Muscle layer of duodenum (tissue), 2 donors: ENCODE measurements around the gene AMMECR1.
"Not testable (repeated sequence)": the region's sequence is repeated elsewhere in the genome, so short reads cannot be mapped to it uniquely, and the experiment has no call there.

Experiments used
- H3K27ac ChIP-seq: one replicate; pipeline ENCODE4 v1.7.0; 2013; ENCODE audit warnings: mild to moderate bottlenecking, low read length
- H3K27me3 ChIP-seq: one replicate; pipeline ENCODE4 v1.7.0; 2013; ENCODE audit warnings: low read depth, mild to moderate bottlenecking, control low read depth, low read length
- H3K36me3 ChIP-seq, 2 donors: one replicate each; pipeline ENCODE4 v1.7.0; 2013; ENCODE audit warnings: low read length in 2 of 2, control low read depth in 1 of 2, mild to moderate bottlenecking in 1 of 2; ENCODE audit not compliant: insufficient read depth in 2 of 2, control insufficient read depth in 1 of 2
- H3K4me1 ChIP-seq, 2 donors: one replicate each; pipeline ENCODE4 v1.7.0; 2013; ENCODE audit warnings: low read length in 2 of 2, mild to moderate bottlenecking in 2 of 2, control low read depth in 1 of 2, moderate library complexity in 1 of 2; ENCODE audit not compliant: insufficient read depth in 2 of 2, control insufficient read depth in 1 of 2
- H3K4me3 ChIP-seq, 2 donors: one replicate each; pipeline ENCODE4 v1.7.0; 2013; ENCODE audit warnings: low read length in 2 of 2, low read depth in 1 of 2, mild to moderate bottlenecking in 1 of 2
- H3K9me3 ChIP-seq, 2 donors: one replicate each; pipeline ENCODE4 v1.7.0; 2013; ENCODE audit warnings: low read length in 2 of 2, control low read depth in 1 of 2, mild to moderate bottlenecking in 1 of 2; ENCODE audit not compliant: control insufficient read depth in 1 of 2
- donor health status: healthy.

Gene AMMECR1

GRCh38 chrX:110317820-110318663 is at the start of gene AMMECR1:
TSS of gene AMMECR1 (minus strand) at chrX:110318085. CDS start at chrX:110318071, 14 bp downstream.
- Histone ChIP-seq H3K4me1 (peaks cover 0 to 4% of the 10 kb centered on the region in 2 donors), H3K4me3 (peak within 1 kb of the TSS; percentile 70 to 78), H3K27ac (peak within 1 kb of the TSS; percentile 39), H3K27me3 (no peaks in the 10 kb centered on the region), H3K9me3 (no peaks in the 10 kb centered on the region), H3K36me3 (no peaks in the 10 kb centered on the region)

GRCh38 chrX:110363244-110363643 is 45.4 kb upstream of the AMMECR1 start:
- no peak overlapping the region for H3K27ac ChIP-seq
- no peaks in the 10 kb centered on the region for H3K36me3 ChIP-seq
- no peaks in the 10 kb centered on the region for H3K9me3 ChIP-seq
- no peaks in the 10 kb centered on the region for H3K4me1 ChIP-seq
- no peaks in the 10 kb centered on the region for H3K27me3 ChIP-seq
- H3K4me3 ChIP-seq: no peak overlapping the region

- no peaks in the 10 kb centered on the region for H3K27me3 ChIP-seq
- H3K27ac ChIP-seq: no peak overlapping the region
- no peaks in the 10 kb centered on the region for H3K4me1 ChIP-seq
- H3K4me3 ChIP-seq: no peak overlapping the region
- no peaks in the 10 kb centered on the region for H3K9me3 ChIP-seq
- H3K36me3 ChIP-seq: no peaks in the 10 kb centered on the region
Measured at GRCh38 chrX:110359273-110359672, 41.4 kb upstream of the AMMECR1 start.

- Histone ChIP-seq H3K4me1 (no peaks in the 10 kb centered on the region), H3K9me3 (no peaks in the 10 kb centered on the region), H3K4me3 (no peak within 1 kb of the TSS), H3K36me3 (no peaks in the 10 kb centered on the region), H3K27me3 (no peaks in the 10 kb centered on the region), H3K27ac (no peak within 1 kb of the TSS)
Measured at GRCh38 chrX:110358548-110358947, 40.7 kb upstream of the AMMECR1 start, which contains the start of gene RTL9. TSS of gene RTL9 (plus strand) at chrX:110358848. CDS start at chrX:110450618, 91,770 bp downstream.

GRCh38 chrX:110346681-110347080 is 28.8 kb upstream of the AMMECR1 start:
- Histone ChIP-seq H3K4me3 (no peak overlapping the region), H3K4me1 (no peaks in the 10 kb centered on the region), H3K27me3 (no peaks in the 10 kb centered on the region), H3K27ac (no peak overlapping the region), H3K9me3 (no peaks in the 10 kb centered on the region), H3K36me3 (no peaks in the 10 kb centered on the region)

GRCh38 chrX:110341189-110342035 is 23.5 kb upstream of the AMMECR1 start:
- Histone ChIP-seq H3K27me3 (no peaks in the 10 kb centered on the region), H3K36me3 (no peaks in the 10 kb centered on the region), H3K4me1 (no peaks in the 10 kb centered on the region), H3K4me3 (no peak overlapping the region), H3K27ac (no peak overlapping the region), H3K9me3 (no peaks in the 10 kb centered on the region)

- no peaks in the 10 kb centered on the region for H3K9me3 ChIP-seq
- H3K27me3 ChIP-seq: no peaks in the 10 kb centered on the region
- H3K36me3 ChIP-seq: no peaks in the 10 kb centered on the region
- no peak overlapping the region for H3K27ac ChIP-seq
- H3K4me1 ChIP-seq: no peaks in the 10 kb centered on the region
- H3K4me3 ChIP-seq: no peak overlapping the region
Measured at GRCh38 chrX:110338935-110339334, 21.1 kb upstream of the AMMECR1 start.

GRCh38 chrX:110333458-110333857 is 15.6 kb upstream of the AMMECR1 start:
- H3K4me3 ChIP-seq, H3K27me3 ChIP-seq, H3K27ac ChIP-seq, H3K9me3 ChIP-seq, H3K36me3 ChIP-seq, H3K4me1 ChIP-seq: not testable (repeated sequence)

- Histone ChIP-seq H3K4me3 (no peak overlapping the region), H3K9me3 (no peaks in the 10 kb centered on the region), H3K27ac (no peak overlapping the region), H3K27me3 (no peaks in the 10 kb centered on the region), H3K4me1 (no peaks in the 10 kb centered on the region), H3K36me3 (no peaks in the 10 kb centered on the region)
Measured at GRCh38 chrX:110331444-110332030, 13.7 kb upstream of the AMMECR1 start.

GRCh38 chrX:110328613-110329012 is 10.7 kb upstream of the AMMECR1 start:
- H3K27me3 ChIP-seq, H3K4me1 ChIP-seq, H3K36me3 ChIP-seq, H3K9me3 ChIP-seq, H3K27ac ChIP-seq, H3K4me3 ChIP-seq: not testable (repeated sequence)

GRCh38 chrX:110327336-110327735 is 9.5 kb upstream of the AMMECR1 start:
- H3K4me3 ChIP-seq: no peak overlapping the region
- no peak overlapping the region for H3K27ac ChIP-seq
- no peaks in the 10 kb centered on the region for H3K36me3 ChIP-seq
- no peaks in the 10 kb centered on the region for H3K27me3 ChIP-seq
- no peaks in the 10 kb centered on the region for H3K9me3 ChIP-seq
- no peaks in the 10 kb centered on the region for H3K4me1 ChIP-seq
